ENCODE data around the gene LRSAM1. TPM values are rescaled to one million over a fixed set of nuclear protein-coding genes. Genes with fewer than 3 reads are reported as not detected.
A peak's percentile ranks its signal among the peaks of the same experiment; 100 is the strongest.

LRSAM1 gene
- total and polyA plus RNA-seq, 4 donors: 6.6 to 9.7 (median 7.1) TPM

- H3K27me3 ChIP-seq (ENCODE audit: control insufficient read depth in 4 of 4, insufficient read depth in 4 of 4, low read length in 3 of 4): no peaks in the 10 kb centered on the region
- peak overlapping the region; percentile 74 to 88 for H3K27ac ChIP-seq (ENCODE audit: low read depth in 1 of 2, low read length in 2 of 2)
- peaks cover 5 to 42% (median 36%) of the 10 kb centered on the region in 4 donors for H3K4me1 ChIP-seq (ENCODE audit: control insufficient read depth in 4 of 4, insufficient read depth in 4 of 4, low read length in 3 of 4)
- H3K9ac ChIP-seq (ENCODE audit: low read depth in 1 of 2, low read length in 2 of 2): peak overlapping the region; percentile 88 to 98
- peak overlapping the region; percentile 89 to 95 (median 92) for H3K4me3 ChIP-seq (ENCODE audit: low read depth in 1 of 3, low read length in 3 of 3)
- TF ChIP-seq SP1 (IDR thresholded peaks at IDR 0.05) (no peak), NR2F2 (IDR thresholded peaks at IDR 0.05) (no peak), MAX (IDR thresholded peaks at IDR 0.05) (no peak)
- H3K36me3 ChIP-seq (ENCODE audit: control insufficient read depth in 4 of 4, insufficient read depth in 3 of 4, low read depth in 1 of 4, low read length in 3 of 4): peaks cover 0 to 1% (median under 1%) of the 10 kb centered on the region in 4 donors
- no peaks in the 10 kb centered on the region for H3K9me3 ChIP-seq (ENCODE audit: control insufficient read depth in 4 of 4, low read length in 3 of 4)
- 2% methylated on average over 9 of the region's 9 CpGs for WGBS
- DNase-seq (ENCODE audit: low spot score): no peak
Measured at GRCh38 chr9:127423476-127423933, 27.8 kb upstream of the LRSAM1 start.

- H3K27ac ChIP-seq (ENCODE audit: low read depth in 1 of 2, low read length in 2 of 2): peak within 1 kb of the TSS; percentile 74 to 88
- peak; percentile 80 for TF ChIP-seq TAF1 (conservative IDR thresholded peaks at IDR 0.05)
- peak; percentile 73 to 94 for TF ChIP-seq GABPA (IDR thresholded peaks at IDR 0.05 in 1 of 2, conservative IDR thresholded peaks at IDR 0.05 in 1 of 2)
- peak in 1 of 2 donors; percentile 14 for TF ChIP-seq JUND (IDR thresholded peaks at IDR 0.05)
- no peak for TF ChIP-seq HNF4G (IDR thresholded peaks at IDR 0.05)
- TF ChIP-seq EGR1 (IDR thresholded peaks at IDR 0.05; ENCODE audit: low read depth in 2 of 2): no peak
- peak; percentile 31 for TF ChIP-seq NR2F2 (IDR thresholded peaks at IDR 0.05)
- TF ChIP-seq RXRA (IDR thresholded peaks at IDR 0.05): peak in 1 of 2 donors; percentile 44
- TF ChIP-seq REST (IDR thresholded peaks at IDR 0.05): peak; percentile 96
- no peak for TF ChIP-seq ATF3 (IDR thresholded peaks at IDR 0.05)
- peak; percentile 17 for TF ChIP-seq CTCF (IDR thresholded peaks at IDR 0.05; ENCODE audit: low read depth, low read length, missing input control)
- peak in 1 of 2 donors; percentile 46 for TF ChIP-seq HNF4A (conservative IDR thresholded peaks at IDR 0.05)
- TF ChIP-seq FOXA1 (IDR thresholded peaks at IDR 0.05): no peak
- peak; percentile 50 for TF ChIP-seq SP1 (IDR thresholded peaks at IDR 0.05)
- TF ChIP-seq FOXA2 (IDR thresholded peaks at IDR 0.05): no peak
- TF ChIP-seq RAD21 (IDR thresholded peaks at IDR 0.05): peak in 1 of 2 donors; percentile 23
- peak; percentile 77 for TF ChIP-seq MAX (IDR thresholded peaks at IDR 0.05)
- TF ChIP-seq YY1 (IDR thresholded peaks at IDR 0.05): peak; percentile 97
- peak; percentile 98 for TF ChIP-seq ZBTB33 (IDR thresholded peaks at IDR 0.05)
- H3K27me3 ChIP-seq (ENCODE audit: control insufficient read depth in 4 of 4, insufficient read depth in 4 of 4, low read length in 3 of 4): no peaks in the 10 kb centered on the region
- peak; percentile 94 for DNase-seq (ENCODE audit: low spot score)
- H3K9me3 ChIP-seq (ENCODE audit: control insufficient read depth in 4 of 4, low read length in 3 of 4): no peaks in the 10 kb centered on the region
- peaks cover 0 to 6% (median 5%) of the 10 kb centered on the region in 4 donors for H3K36me3 ChIP-seq (ENCODE audit: control insufficient read depth in 4 of 4, insufficient read depth in 3 of 4, low read depth in 1 of 4, low read length in 3 of 4)
- H3K9ac ChIP-seq (ENCODE audit: low read depth in 1 of 2, low read length in 2 of 2): peak within 1 kb of the TSS; percentile 88 to 98
- peak within 1 kb of the TSS; percentile 89 to 95 (median 92) for H3K4me3 ChIP-seq (ENCODE audit: low read depth in 1 of 3, low read length in 3 of 3)
- WGBS: under 1% methylated on average over 54 of the region's 54 CpGs
- H3K4me1 ChIP-seq (ENCODE audit: control insufficient read depth in 4 of 4, insufficient read depth in 4 of 4, low read length in 3 of 4): peaks cover 5 to 42% (median 36%) of the 10 kb centered on the region in 4 donors
Measured at GRCh38 chr9:127423934-127424675, 27.2 kb upstream of the LRSAM1 start, which contains the start of gene ZNF79. TSS of gene ZNF79 (plus strand) at chr9:127424382. CDS start at chr9:127424788, 406 bp downstream.

All from liver (tissue), 9 donors.